ENCODE data around the gene PDZRN3.

The PDZRN3 gene

DNA sequence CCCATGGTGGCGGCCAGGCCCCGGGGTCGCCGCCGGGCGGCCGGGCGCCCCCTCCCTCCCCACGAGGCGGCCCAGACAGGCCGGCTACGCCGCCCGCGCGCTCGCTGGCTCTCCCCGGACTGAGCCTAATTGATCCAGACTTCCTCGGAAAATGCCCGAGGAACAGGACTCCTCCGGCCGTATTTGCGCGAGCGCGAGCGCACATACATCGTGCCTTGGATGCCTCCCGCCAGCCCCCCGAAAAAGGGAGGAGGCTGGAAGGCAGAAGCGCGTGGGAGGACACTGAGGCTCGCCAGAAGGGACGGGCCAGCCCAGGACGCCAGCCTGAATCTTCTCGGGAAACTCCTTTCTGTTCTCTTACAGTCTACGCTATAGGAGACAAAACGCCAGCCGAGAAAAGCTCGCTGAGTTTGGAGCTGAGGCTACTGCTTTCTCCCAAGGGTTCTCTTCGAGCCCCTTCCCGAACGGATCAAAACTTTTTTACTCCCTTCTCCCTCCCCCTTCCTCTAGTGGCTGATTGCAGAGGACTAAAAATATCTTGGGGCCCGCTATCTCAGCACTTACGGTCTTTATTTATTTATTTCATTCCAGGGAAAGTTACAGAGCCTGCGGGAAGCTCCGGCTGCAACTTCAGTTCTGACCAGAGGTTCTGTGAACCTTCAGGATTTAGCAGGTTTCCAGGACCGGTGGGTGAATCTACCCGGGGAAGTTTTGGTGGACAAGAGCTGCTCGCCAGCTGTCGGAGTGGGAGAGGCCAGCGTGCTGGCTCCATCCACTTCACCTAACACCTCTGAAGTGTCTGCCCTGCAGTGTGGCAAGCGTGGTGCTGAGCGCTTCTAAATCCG lies at the start of gene PDZRN3:
PDZRN3 (minus strand) TSS at position 121 of the 845 bp plus-strand sequence.
- DNase-seq (ENCODE audit: low spot score) = peak; percentile 90

DNA sequence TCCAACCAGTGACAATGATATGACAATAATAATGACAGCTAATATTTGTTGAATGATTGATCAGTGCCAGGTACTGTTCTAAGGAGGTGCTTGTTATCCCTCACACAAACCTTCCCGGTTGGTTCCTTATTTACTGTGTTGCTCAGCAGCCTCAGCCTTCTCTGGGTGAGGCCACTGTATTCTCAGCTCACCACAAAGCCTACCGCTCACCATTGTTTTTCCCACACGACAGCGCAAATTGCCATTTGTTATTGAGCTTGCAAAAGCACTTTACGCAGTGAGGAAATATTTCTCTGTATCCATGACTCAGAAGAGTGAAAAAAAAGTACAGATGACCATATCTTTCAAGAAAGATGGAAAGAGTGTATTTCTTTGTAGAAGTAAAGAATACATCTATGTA lies 49.5 kb upstream of the PDZRN3 start:
- no peak for DNase-seq (ENCODE audit: low spot score)

- DNase-seq (ENCODE audit: low spot score) = no peak
Measured at GRCh38 chr3:73669260-73669659, 44.5 kb upstream of the PDZRN3 start.

GRCh38 chr3:73668391-73668790 lies 43.6 kb upstream of the PDZRN3 start:
- DNase-seq (ENCODE audit: low spot score) = no peak

- DNase-seq (ENCODE audit: low spot score) = no peak
Measured at GRCh38 chr3:73667889-73668288, 43.1 kb upstream of the PDZRN3 start.

- no peak for DNase-seq (ENCODE audit: low spot score)
Measured at GRCh38 chr3:73665286-73665685, 40.5 kb upstream of the PDZRN3 start.

GRCh38 chr3:73664389-73664788 lies 39.6 kb upstream of the PDZRN3 start:
- DNase-seq (ENCODE audit: low spot score) = no peak

DNA sequence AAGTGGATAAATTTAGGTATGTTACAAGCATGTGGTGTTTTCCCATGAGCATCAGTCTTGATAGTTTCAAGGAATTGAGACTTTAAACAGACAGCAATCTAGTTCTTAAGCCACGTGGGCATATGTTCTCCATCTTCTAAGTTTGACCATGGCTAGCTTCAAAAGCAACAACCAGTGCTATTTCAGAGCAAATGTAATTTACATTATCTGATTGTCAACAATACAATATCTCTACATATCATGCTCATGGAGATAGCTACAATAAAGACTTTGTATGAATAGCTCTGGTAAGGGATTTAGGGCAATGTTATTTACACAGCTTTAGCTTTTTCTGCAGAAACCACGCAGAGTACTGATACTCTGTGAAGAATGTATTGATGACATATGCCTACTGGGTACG lies 38.8 kb upstream of the PDZRN3 start:
- DNase-seq (ENCODE audit: low spot score) = no peak

GRCh38 chr3:73661265-73661664 lies 36.5 kb upstream of the PDZRN3 start:
- no peak for DNase-seq (ENCODE audit: low spot score)

DNA sequence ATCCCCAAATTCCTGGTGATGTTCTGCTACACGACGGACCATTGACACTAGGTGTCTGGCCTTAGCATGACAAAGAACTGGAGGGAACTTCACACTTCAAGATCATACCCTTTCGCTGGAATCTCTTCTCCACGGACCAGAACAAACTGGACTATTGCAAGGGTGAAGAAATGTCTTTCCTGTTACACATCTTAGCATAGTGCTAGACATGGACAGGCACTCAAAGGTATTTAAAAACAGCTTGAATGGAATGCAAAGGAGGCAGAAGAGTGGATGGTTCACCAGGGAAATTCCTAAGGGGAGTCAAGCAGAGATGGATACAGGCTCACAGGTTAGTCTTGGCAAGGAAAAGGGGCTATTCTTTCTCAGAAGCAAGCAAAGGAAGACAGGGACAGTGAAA lies 33.5 kb upstream of the PDZRN3 start:
- DNase-seq (ENCODE audit: low spot score) = no peak

DNA sequence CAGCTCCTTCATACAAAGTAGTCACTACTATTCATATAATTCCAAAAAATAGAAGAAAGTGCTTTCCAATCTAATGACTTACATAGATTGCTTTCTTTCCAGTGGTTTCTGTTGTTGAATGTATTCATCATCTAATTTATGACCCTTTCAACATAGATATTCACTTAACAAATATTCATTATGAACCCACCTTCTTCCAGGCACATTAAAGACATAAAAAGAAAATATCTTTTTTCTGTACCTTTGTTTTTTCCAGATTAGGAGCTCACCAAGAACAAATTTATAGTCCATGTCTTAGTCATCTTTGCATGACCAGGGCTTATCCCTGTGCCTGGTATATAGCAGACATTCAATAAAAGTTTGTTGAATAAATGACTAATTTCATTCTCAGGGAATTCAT lies 32.4 kb upstream of the PDZRN3 start:
- DNase-seq (ENCODE audit: low spot score) = no peak

DNA sequence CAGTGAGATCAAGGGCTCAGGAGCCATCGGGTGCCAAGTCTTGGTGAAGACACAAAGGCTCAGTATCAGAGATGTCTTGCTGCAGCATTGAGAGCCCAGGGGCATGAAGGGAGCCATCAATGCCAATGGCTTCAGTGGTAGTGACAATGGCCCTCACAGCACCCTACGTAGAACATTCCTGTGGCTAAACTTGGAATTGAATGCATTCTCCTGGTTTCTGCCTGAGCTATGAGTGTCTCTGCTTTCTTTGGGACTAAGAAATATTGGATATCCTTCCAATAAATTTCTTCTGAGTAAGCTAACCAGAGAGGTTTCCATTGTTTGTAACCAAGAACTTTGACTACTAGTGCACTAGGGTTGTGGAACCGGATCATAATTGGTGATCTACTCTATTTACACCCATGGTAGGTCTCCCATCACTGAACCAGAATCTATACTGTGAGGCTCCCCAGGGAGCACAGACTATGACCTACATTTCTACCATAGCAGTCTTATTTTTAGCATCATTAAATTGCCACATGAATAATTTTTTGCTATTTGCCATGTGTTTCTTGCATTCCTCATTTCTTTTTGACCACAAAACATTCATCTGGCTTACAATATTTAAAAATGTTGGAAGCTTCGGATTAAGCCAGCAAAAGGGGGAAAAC lies 31.6 kb upstream of the PDZRN3 start:
- DNase-seq (ENCODE audit: low spot score) = no peak

GRCh38 chr3:73655197-73655596 lies 30.5 kb upstream of the PDZRN3 start:
- DNase-seq (ENCODE audit: low spot score) = no peak

- no peak for DNase-seq (ENCODE audit: low spot score)
Measured at GRCh38 chr3:73653877-73654276, 29.1 kb upstream of the PDZRN3 start.

- DNase-seq (ENCODE audit: low spot score) = no peak
Measured at GRCh38 chr3:73653351-73653750, 28.6 kb upstream of the PDZRN3 start.

DNA sequence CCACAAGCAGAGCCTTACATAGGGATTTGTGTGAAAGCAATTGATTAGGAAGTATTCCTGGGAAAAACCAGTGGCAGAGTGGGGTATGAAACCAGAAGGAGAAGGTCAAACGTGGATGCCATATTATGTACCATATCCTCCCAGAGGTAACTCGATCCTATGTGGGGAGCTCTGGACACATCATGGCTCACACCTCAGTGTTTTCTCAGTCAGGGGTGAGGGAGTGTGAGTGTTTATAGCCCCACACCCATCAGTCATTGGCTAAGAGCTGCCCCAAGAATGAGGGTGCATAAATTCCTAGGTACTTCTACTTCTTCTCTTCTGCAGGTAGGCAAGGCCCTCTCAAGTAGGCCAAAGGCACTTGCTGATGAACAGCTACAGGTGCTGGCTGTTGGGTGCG lies 28.2 kb upstream of the PDZRN3 start:
- DNase-seq (ENCODE audit: low spot score) = no peak

GRCh38 chr3:73637042-73637441 lies 12.3 kb upstream of the PDZRN3 start:
- no peak for DNase-seq (ENCODE audit: low spot score)

GRCh38 chr3:73635254-73635653 lies 10.5 kb upstream of the PDZRN3 start:
- DNase-seq (ENCODE audit: low spot score) = no peak

DNA sequence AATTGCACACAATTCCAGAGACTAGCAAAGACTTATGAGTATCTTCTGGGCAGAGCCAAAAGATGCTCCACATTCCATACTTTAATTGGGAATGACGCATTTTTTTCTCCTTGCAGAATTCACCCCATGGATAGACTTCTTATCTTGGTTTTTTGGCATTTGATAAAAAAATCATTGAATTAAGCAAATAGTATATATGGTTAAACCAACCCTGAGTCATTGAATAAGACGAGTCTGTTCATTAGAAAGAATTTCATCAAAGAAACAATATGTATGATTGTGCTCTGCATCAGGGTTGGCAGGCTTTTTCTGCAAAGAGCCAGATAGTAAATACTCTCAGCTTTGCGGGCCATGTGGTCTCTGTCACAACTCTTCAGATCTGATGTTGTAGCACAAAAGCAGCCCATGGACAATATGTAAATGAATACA lies 9.2 kb upstream of the PDZRN3 start:
- DNase-seq (ENCODE audit: low spot score) = no peak

- DNase-seq (ENCODE audit: low spot score) = no peak
Measured at GRCh38 chr3:73633453-73633852, 8.7 kb upstream of the PDZRN3 start.

GRCh38 chr3:73626106-73626505 lies 1.4 kb upstream of the PDZRN3 start:
- no peak for DNase-seq (ENCODE audit: low spot score)

DNA sequence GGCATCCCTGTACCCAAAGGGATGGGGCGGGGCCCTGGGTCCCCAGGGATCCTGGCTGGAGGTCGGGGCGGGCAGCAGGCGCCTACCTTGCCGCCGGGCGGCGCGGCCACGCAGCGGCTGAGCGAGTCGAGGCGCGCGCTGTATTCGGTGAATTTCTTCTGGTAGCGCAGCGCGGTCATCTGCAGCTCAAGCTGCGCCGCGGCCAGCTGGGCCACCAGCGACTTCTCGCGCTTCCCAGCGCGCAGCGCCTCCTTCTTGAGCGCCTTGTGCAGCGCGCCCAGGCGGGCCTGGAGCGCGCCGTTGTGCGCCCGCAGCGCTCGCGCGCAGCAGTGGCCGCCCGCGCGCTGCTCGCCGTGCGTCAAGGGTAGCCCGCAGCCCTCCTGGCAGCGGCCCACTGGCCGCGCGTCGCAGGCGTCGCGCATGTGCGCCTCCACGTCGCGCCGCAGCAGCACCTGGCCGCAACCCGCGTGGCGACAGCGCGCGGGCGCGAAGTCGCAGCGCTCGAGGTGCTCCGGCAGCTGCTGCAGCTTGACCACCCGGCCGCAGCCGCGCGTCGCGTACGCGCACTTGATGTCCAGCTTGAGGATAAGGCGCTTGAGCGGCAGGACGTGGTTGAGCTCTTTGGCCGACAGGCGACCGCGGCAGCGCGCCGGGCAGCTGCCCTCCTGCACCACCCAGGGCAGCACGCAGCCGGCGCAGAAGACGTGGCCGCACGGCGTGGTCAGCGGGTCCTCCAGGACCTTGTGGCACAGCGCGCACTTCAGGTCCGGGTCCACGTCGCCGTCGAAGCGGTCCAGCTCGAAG lies 522 bp downstream of the PDZRN3 start:
- peak; percentile 81 for DNase-seq (ENCODE audit: low spot score)

- DNase-seq (ENCODE audit: low spot score) = no peak
Measured at GRCh38 chr3:73623346-73623745, 1.4 kb downstream of the PDZRN3 start.
